RWPE1 (cell line): Measurements from ENCODE around the gene LIMS2.
A peak's percentile ranks its signal among the peaks of the same experiment; 100 is the strongest.

Source experiments
- CTCF ChIA-PET: fragments of 350-600 bp; sonication (Branson Sonifier 250); formaldehyde crosslinking; extraction: SDS; loops from one replicate; lab custom pipeline; 2021; lab: Yijun Ruan, JAX
- POLR2A ChIA-PET: fragments of 400-600 bp; formaldehyde crosslinking; extraction: SDS; loops from one replicate; lab custom pipeline; 2020; ENCODE audit warnings: antibody characterized with exemption; ENCODE audit not compliant: low non-redundant PET; lab: Yijun Ruan, JAX
- DNase-seq: peaks from one replicate; pipeline ENCODE4 v3.0.0; 2012; ENCODE audit warnings: low spot score
- H3K27ac ChIP-seq: fragments of 450-650 bp; 2 replicates; pipeline ENCODE4 v1.5.1; 2017
- CTCF ChIP-seq: fragments of 450-650 bp; conservative IDR thresholded peaks from 2 replicates; pipeline ENCODE4 v1.5.1; 2017; ENCODE audit warnings: low read depth, mild to moderate bottlenecking

LIMS2 gene

DNA sequence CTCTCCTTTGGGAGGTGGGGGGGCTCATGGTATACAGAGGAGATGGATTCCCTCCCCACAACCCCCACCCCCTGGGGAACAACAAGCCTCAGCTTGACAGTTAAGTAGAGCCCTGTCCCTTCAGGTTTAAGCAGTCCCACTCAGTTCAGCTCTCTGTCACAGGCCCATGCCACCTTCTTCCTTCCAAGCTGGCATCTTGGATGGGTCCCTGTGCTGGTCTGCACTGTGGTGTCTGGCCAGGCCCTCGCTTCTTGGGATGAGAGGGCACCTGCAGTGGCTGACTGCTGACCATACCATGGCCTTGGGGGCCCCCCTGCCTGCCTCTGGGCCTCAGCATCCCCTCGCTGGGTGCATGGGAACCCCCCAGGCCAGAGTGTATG is 49.8 kb downstream of the LIMS2 start:
- ChIA-PET CTCF (interaction anchor here (0.5 kb wide), 1 partner anchor 81 kb away, joined by 6 read pairs; no protein-coding TSS in a partner anchor), POLR2A (interaction anchor here (0.6 kb wide), 1 partner anchor 107 kb away, joined by 3 read pairs; no protein-coding TSS in a partner anchor)
- no peak overlapping the region for H3K27ac ChIP-seq
- DNase-seq = no peak
- TF ChIP-seq CTCF = no peak

GRCh38 chr2:127624756-127625571 is 50.4 kb downstream of the LIMS2 start:
- H3K27ac ChIP-seq = no peak overlapping the region
- no peak for TF ChIP-seq CTCF
- ChIA-PET CTCF (interaction anchor here (0.5 to 0.6 kb wide), 2 partner anchors 82 to 148 kb away, joined by 3 to 6 read pairs; no protein-coding TSS in a partner anchor), POLR2A (interaction anchor here (0.6 kb wide), 1 partner anchor 106 kb away, joined by 3 read pairs; no protein-coding TSS in a partner anchor)
- no peak for DNase-seq

GRCh38 chr2:127624320-127624755 is 51.0 kb downstream of the LIMS2 start:
- DNase-seq = no peak
- H3K27ac ChIP-seq = no peak overlapping the region
- TF ChIP-seq CTCF = no peak
- CTCF ChIA-PET = interaction anchor here (0.6 kb wide), 1 partner anchor 149 kb away, joined by 3 read pairs; no protein-coding TSS in a partner anchor
- POLR2A ChIA-PET = no interaction called here

DNA sequence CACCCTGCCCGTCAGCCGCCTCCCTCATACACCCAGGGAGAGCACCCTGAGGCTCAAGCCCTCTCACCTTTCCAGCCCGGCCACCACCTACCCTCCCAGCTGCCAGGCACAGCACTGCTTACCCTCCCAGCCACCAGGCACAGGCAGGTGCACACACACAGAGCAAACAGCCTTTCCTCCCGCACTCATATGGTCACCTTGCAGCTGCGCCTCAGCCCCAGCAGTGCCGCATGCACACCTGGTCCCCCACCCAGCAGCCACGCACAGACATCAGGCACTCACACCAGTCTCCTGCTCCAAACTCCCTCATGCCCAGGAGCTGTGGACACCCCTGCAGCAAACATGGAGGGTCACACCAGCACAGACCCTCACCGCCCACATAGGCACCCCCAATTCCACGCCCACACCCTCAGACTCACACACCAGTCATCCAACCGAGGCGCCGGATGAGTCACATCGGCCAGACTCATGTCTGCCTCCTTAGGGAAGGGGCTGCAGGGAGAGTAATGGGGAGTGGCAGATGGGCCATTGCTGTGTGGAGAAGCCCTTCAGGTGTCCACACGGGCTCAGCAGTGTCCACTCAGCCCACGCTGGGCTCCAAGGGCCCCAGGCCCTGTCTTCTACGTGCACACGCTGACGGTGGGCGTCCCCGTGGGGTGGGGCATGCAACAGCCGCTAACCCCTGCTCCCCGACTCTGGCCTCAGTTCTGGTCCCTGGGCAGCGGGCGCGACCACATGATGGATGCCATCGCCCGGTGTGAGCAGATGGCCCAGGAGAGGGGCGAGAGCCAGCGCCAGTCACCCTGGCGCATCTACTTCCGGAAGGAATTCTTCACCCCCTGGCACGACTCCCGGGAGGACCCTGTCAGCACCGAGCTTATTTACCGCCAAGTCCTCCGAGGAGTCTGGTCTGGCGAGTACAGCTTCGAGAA is 51.7 kb downstream of the LIMS2 start:
- ChIA-PET CTCF (interaction anchor here (0.6 kb wide), 1 partner anchor 150 kb away, joined by 3 read pairs; no protein-coding TSS in a partner anchor), POLR2A (no interaction called here)
- H3K27ac ChIP-seq = no peak overlapping the region

GRCh38 chr2:127622561-127623387 is 52.6 kb downstream of the LIMS2 start:
- CTCF ChIA-PET = interaction anchor here (0.7 kb wide), 1 partner anchor 97 kb away, joined by 3 read pairs; no protein-coding TSS in a partner anchor
- no peak overlapping the region for H3K27ac ChIP-seq
- DNase-seq = no peak
- POLR2A ChIA-PET = no interaction called here
- no peak for TF ChIP-seq CTCF

More for the DNA sequence above, 51.7 kb downstream of the LIMS2 start:
- no peak for TF ChIP-seq CTCF
- DNase-seq = peak; percentile 68
